HepG2 (cell line): ENCODE measurements around the gene THOC3. TPM values are rescaled to one million over a fixed set of nuclear protein-coding genes. Genes with fewer than 3 reads are reported as not detected.
A peak's percentile ranks its signal among the peaks of the same experiment; 100 is the strongest.
"Not testable (repeated sequence)": the region's sequence is repeated elsewhere in the genome, so short reads cannot be mapped to it uniquely, and the experiment has no call there.

Experiments used
- ATAC-seq: fragments of 200-7000 bp; cut with Tn5 transposase; 3 replicates; pipeline ENCODE4 v1.9.1; 2020; ENCODE audit warnings: mild to moderate bottlenecking, moderate library complexity
- BruUV-seq: library from RNA; stranded (reverse); fragments of 400-500 nt; replicated peaks from 2 replicates; lab custom pipeline; 2021; lab: Mats Ljungman, UMichigan
- CTCF ChIA-PET: fragments of 300-600 bp; formaldehyde crosslinking; extraction: SDS; loops from one replicate; lab custom pipeline; 2021; ENCODE audit warnings: low total read pairs, inconsistent platforms, low intra/inter-chr PET ratio; lab: Yijun Ruan, JAX
- POLR2A ChIA-PET: fragments of 350-600 bp; sonication (Branson Sonifier 250); formaldehyde crosslinking; loops from one replicate; lab custom pipeline; 2020; ENCODE audit warnings: antibody characterized with exemption, inconsistent platforms; lab: Yijun Ruan, JAX
- DNase-seq: peaks from one replicate; pipeline ENCODE4 v3.0.0-alpha.2; 2015; ENCODE audit warnings: low spot score
- FAIRE-seq: peaks from 3 replicates; lab custom pipeline; 2011; peaks lifted over from hg19 to GRCh38; lab: Jason Lieb, UNC
- H2AFZ ChIP-seq: one replicate; pipeline ENCODE4 v1.6.1; 2011; ENCODE audit warnings: low read length, inconsistent platforms
- H3K27ac ChIP-seq: fragments of 300-600 bp; 3 replicates; pipeline ENCODE4 v1.8.0; 2011; ENCODE audit warnings: mixed run types, mild to moderate bottlenecking, mixed read lengths, low read length, inconsistent platforms; ENCODE audit not compliant: insufficient read depth; ENCODE audit errors: extremely low read length
- H3K27me3 ChIP-seq, 2 experiments: fragments of 200-600 bp in 1 of 2; 2 replicates in 1 of 2; 3 replicates in 1 of 2; pipeline versions ENCODE4 v1.6.0 to v1.8.0; 2011; ENCODE audit warnings: low read length in 2 of 2, mild to moderate bottlenecking in 2 of 2, moderate library complexity in 2 of 2, inconsistent platforms in 1 of 2; ENCODE audit not compliant: insufficient read depth in 2 of 2, control insufficient read depth in 1 of 2
- H3K36me3 ChIP-seq, 2 experiments: fragments of 200-600 bp in 1 of 2; replicated peaks in 1 of 2; 2 replicates in 1 of 2; 3 replicates in 1 of 2; pipeline versions ENCODE4 v1.5.1 to v1.8.0; 2011; ENCODE audit warnings: low read length in 2 of 2, inconsistent platforms in 1 of 2; ENCODE audit not compliant: insufficient read depth in 2 of 2, control insufficient read depth in 1 of 2
- H3K4me1 ChIP-seq: 2 replicates; pipeline ENCODE4 v1.5.1; 2012; ENCODE audit warnings: low read length, inconsistent platforms; ENCODE audit not compliant: insufficient read depth
- H3K4me2 ChIP-seq: 2 replicates; pipeline ENCODE4 v1.6.0; 2011; ENCODE audit warnings: low read depth, low read length, inconsistent platforms
- H3K4me3 ChIP-seq, 3 experiments: fragments of 200-600 bp in 1 of 3; sonication (generic), shearing (Covaris generic) in 1 of 3; replicated peaks in 1 of 3; 2 replicates each; pipeline ENCODE4 v1.5.1; 2011 to 2016; ENCODE audit warnings: low read length in 3 of 3, inconsistent platforms in 2 of 3, low read depth in 2 of 3, mild to moderate bottlenecking in 2 of 3, control low read depth in 1 of 3, mixed read lengths in 1 of 3; ENCODE audit not compliant: insufficient read depth in 1 of 3
- H3K79me2 ChIP-seq: one replicate; pipeline ENCODE4 v1.6.1; 2011; ENCODE audit warnings: low read length, inconsistent platforms; ENCODE audit not compliant: insufficient read depth
- H3K9ac ChIP-seq: 2 replicates; pipeline ENCODE4 v1.6.0; 2011; ENCODE audit warnings: mild to moderate bottlenecking, low read depth, low read length, inconsistent platforms; ENCODE audit not compliant: insufficient read depth
- H3K9me3 ChIP-seq: 2 replicates; pipeline ENCODE4 v1.5.1; 2012; ENCODE audit warnings: mild to moderate bottlenecking, low read length
- H4K20me1 ChIP-seq: 2 replicates; pipeline ENCODE4 v1.6.0; 2011; ENCODE audit warnings: inconsistent platforms, mild to moderate bottlenecking, low read length, moderate library complexity; ENCODE audit not compliant: insufficient read depth
- WGBS: methylation state at CpG from one replicate; pipeline ENCODE4 v1.1.6; 2017; ENCODE audit warnings: low lambda C conversion rate; 5-methylcytosine and 5-hydroxymethylcytosine counted together
- in situ Hi-C: cut with HindIII; loops from 2 replicates; pipeline ENCODE4 v1.10.0; 2017; ENCODE audit warnings: low pct_unique_long_range_greater_than_20kb; ENCODE audit not compliant: extremely low pct_ligation_motif_present
- intact Hi-C: fragments of 100-400 bp; cut with micrococcal nuclease; formaldehyde crosslinking; loops from one replicate; pipeline ENCODE4 v1.10.0; 2022; ENCODE audit not compliant: unreplicated experiment
- polyA plus RNA-seq, 8 experiments: library from polyadenylated mRNA; depleted of rRNA in 3 of 8; stranded (reverse) in 7 of 8; unstranded in 1 of 8; fragments of >200 nt; fragmentation: Illumina TruSeq in 4 of 8; extraction: Trizol in 4 of 8; gene quantifications; 2 replicates each; pipeline versions ENCODE4 v1.2.1 to v1.2.3, GENCODE V29; 2011 to 2016; ENCODE audit warnings: low read depth in 4 of 8, missing spikeins in 1 of 8, mixed read lengths in 1 of 8; ENCODE audit not compliant: insufficient read depth in 1 of 8
- total RNA-seq, 5 experiments: library from RNA; depleted of rRNA; stranded (reverse); fragments of >200 nt; fragmentation: Illumina TruSeq; extraction: Trizol; gene quantifications; 2 replicates each; pipeline ENCODE4 v1.2.3, GENCODE V29; 2016; ENCODE audit warnings: low read depth in 1 of 5

THOC3 gene
- total and polyA plus RNA-seq, 2 of the 13 experiments (the other 11 are each of a cell fraction or from before 2014, with no cell fraction given) = 86.7 to 95.1 TPM

DNA sequence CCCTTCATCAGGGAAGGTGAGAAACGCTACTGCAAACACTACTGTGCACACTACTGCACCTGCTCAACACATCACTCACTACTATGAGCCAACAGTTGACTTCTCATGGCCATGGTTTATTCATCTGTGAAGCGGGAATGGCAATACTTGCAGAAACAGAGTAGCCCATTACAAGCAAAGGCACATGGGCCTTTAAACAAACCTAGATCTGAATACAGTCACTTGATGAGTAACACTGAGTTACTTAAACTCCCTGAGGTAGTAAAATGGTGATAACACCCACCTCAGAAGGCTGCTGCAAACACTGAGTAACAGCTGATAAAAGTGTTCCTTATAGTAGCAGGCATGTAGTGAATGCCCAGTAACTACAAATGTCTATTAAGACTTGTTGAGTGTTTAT lies 9.6 kb downstream of the THOC3 start:
- H3K4me3 ChIP-seq, H3K27me3 ChIP-seq, H3K79me2 ChIP-seq, ATAC-seq, H3K27ac ChIP-seq, H2AFZ ChIP-seq, intact Hi-C loops, H3K9ac ChIP-seq, H3K9me3 ChIP-seq, FAIRE-seq, H3K36me3 ChIP-seq, POLR2A ChIA-PET, in situ Hi-C loops, DNase-seq, BruUV-seq, H3K4me2 ChIP-seq, H4K20me1 ChIP-seq, H3K4me1 ChIP-seq, CTCF ChIA-PET: not testable (repeated sequence)
- WGBS = 100% methylated on average over 1 of the region's 2 CpGs

DNA sequence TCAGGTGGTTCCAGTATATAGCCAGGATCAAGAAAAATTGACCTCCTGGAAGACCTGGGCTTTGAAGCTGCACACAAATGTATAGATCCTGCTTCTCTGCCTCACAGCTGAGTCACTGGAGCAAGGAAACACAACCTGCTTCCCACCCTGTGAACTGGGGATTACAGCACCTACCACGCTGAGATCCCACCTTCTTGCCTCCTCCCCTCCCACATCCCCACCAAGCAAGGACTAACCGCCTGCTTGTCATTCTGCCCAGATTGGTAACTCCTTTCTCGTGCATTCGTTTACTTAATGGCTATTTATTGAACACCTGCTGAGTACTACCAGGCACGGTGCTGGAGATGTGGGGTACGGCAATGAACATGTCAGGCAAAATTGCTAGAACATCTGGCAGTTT lies 14.0 kb downstream of the THOC3 start:
- WGBS = 85% methylated on average over 5 of the region's 6 CpGs
- BruUV-seq, H3K27ac ChIP-seq, CTCF ChIA-PET, ATAC-seq, H3K4me3 ChIP-seq, H3K36me3 ChIP-seq, in situ Hi-C loops, H3K79me2 ChIP-seq, POLR2A ChIA-PET, H3K4me1 ChIP-seq, H4K20me1 ChIP-seq, H3K9ac ChIP-seq, H3K9me3 ChIP-seq, DNase-seq, H2AFZ ChIP-seq, H3K4me2 ChIP-seq, H3K27me3 ChIP-seq, intact Hi-C loops, FAIRE-seq: not testable (repeated sequence)

DNA sequence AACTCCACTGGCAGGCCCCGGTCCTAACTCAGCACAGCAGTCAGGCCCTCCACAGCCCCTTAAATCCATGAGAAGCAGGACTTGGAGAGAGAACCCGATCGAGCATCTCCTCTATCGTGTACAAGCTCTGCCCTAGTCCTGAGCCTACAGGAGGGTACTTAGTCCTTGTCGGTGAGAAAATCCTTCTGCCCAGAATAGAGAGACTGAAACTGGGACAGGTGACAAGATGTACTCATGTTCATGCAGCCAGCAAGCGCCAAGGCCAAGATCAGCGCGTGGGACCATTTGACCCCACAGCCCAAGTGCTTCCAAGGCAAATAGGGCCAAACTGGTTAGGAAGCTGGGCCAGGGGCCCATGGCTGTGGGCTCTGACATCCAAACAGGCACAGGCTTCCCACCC lies 15.3 kb downstream of the THOC3 start:
- H3K4me3 ChIP-seq, H3K79me2 ChIP-seq, H3K27ac ChIP-seq, in situ Hi-C loops, FAIRE-seq, H4K20me1 ChIP-seq, DNase-seq, CTCF ChIA-PET, H3K4me1 ChIP-seq, ATAC-seq, H2AFZ ChIP-seq, BruUV-seq, H3K27me3 ChIP-seq, POLR2A ChIA-PET, H3K4me2 ChIP-seq, H3K9me3 ChIP-seq, H3K36me3 ChIP-seq, H3K9ac ChIP-seq, intact Hi-C loops: not testable (repeated sequence)
- 85% methylated on average over 3 of the region's 8 CpGs for WGBS

DNA sequence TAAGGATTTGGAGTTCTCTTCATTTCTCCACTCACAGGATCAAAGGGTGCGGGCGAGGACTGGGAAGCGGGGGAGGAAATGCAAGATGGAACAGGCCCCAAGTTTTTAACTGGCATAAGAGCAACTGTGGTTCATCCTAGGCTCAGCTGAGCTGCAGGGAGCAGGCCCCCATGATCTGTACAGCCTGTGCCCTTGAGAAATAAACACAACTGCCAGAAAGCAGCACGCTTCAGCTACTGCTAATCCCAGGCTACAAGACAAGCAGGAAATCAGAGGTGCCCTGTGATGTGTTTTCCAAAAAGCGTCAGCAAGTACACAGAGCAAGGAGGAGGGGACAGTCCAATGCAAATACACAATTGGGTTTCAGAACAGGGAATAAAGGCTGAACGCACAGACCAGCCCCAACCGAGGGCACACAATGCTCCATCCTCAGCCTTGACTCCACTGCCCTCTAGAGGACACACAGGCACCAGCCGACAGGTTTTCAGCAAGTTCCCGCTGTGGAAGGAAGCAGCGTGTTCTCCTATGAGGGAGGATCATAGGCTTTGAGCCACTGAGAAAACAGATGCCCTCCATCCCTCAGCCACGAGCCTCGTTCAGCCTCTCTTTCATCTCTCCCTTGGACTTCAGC lies 16.7 kb downstream of the THOC3 start:
- peak; percentile 93 for ATAC-seq
- H3K27me3 ChIP-seq, H3K4me3 ChIP-seq, H4K20me1 ChIP-seq, DNase-seq, H3K4me2 ChIP-seq, H3K79me2 ChIP-seq, intact Hi-C loops, H3K4me1 ChIP-seq, H2AFZ ChIP-seq, H3K9me3 ChIP-seq, POLR2A ChIA-PET, H3K36me3 ChIP-seq, BruUV-seq, in situ Hi-C loops, H3K9ac ChIP-seq, H3K27ac ChIP-seq, CTCF ChIA-PET: not testable (repeated sequence)
- WGBS = no CpG with 5 or more reads among the region's 12 CpGs
- peak; percentile 92 for FAIRE-seq
